ENCODE data around the gene CCNI2.

DNA sequence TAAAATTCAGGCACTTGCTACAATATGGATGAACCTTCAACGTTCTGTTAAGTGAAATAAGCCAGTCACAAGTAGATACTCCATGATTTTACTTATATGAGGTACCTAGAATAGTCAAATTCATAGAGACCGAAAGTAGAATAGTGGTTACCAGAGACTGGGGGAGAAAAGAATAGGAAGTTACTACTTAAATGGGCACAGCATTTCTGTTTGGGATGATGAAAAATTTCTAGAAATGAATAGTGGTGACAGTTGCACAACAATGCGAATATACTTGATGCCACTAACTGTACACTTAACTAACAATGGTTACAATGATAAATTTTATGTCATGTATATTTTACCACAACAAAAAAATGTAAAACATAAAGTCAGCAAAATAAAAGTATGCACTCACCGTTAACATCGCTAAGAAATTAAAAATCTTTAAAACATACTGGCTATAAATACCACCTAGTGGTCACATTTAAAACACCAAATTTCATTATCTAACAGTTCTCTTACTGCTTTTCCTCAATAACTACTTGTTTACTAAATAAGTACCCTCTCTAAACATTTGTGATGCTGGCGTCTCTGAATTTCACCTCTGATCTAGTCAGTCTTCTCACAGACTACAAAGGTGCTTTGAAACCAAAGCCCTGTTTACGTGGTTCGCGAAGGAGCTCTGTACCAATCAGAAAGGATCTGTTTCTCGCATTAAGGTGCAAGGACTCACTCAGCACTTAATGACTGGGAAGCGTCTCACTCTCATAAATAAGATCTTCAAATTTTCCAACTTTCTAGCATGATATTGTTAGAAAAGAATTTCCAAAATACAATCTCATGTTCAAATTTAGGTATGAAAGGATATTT lies 32.5 kb upstream of the CCNI2 start:
- TF ChIP-seq POLR2A (IDR thresholded peaks at IDR 0.05; ENCODE audit: low read length) (no peak), GATA1 (IDR thresholded peaks at IDR 0.05; ENCODE audit: low read depth, low read length) (no peak)
